ENCODE measurements around the gene KCTD1. TPM values are rescaled to one million over a fixed set of nuclear protein-coding genes. Genes with fewer than 3 reads are reported as not detected.

KCTD1 gene
- total and polyA plus RNA-seq, 2 of the 4 experiments (the other 2 are of a cell fraction), result 5.0 to 5.8 TPM

DNA sequence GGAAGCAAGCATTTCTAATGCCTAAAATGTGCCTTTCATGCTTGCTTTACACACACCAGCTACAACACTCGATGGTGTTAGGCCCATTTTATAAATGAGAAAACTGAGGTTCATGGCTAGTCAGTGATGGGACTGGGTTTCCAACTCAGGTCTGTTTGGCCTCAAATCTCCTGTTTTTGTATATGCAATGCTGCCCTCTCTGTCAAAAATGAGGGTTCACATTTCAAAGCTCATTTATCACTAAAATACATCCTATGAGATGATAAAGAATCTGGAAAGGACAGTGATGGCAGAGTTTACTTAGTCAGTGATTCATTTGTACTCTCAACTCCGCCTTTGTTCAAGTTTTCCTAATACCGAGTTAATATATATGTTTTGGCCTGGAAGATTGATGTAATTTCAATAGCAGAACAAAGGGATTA is 92.3 kb downstream of the KCTD1 start:
- CTCF ChIA-PET, result interaction anchor here (1.0 kb wide), 1 partner anchor 14 kb away, joined by 3 read pairs; no protein-coding TSS in a partner anchor
- no peak overlapping the region for H3K4me2 ChIP-seq (ENCODE audit: low read depth, low read length)
- dilution Hi-C loops (cut with HindIII; ENCODE audit: low sequenced_read_pairs, unreplicated experiment), result no loop called here

More for the DNA sequence above, 92.3 kb downstream of the KCTD1 start:
- in situ Hi-C loops (cut with MboI; ENCODE audit: low sequenced_read_pairs), result no loop called here
- Histone ChIP-seq H4K8ac (ENCODE audit: low read depth in 2 of 2, low read length in 2 of 2) (no peak overlapping the region), H2BK15ac (ENCODE audit: low read depth, low read length) (no peak overlapping the region), H2BK5ac (ENCODE audit: low read depth, low read length, poor library complexity, severe bottlenecking) (no peak overlapping the region), H3K9ac (ENCODE audit: low read depth, low read length) (no peak overlapping the region), H3K9me1 (ENCODE audit: insufficient read depth, low read length) (peaks cover 14% of the 10 kb centered on the region), H2BK20ac (ENCODE audit: low read depth, low read length) (no peak overlapping the region), H4K5ac (ENCODE audit: low read depth, low read length) (no peak overlapping the region), H3K36me3 (ENCODE audit: control insufficient read depth, insufficient read depth, low read length) (peaks cover 7% of the 10 kb centered on the region), H3K14ac (replicated peaks; ENCODE audit: low read depth, low read length) (no peak overlapping the region), H3K4ac (ENCODE audit: low read depth, low read length) (no peak overlapping the region), H3K9me3 (ENCODE audit: control insufficient read depth, insufficient read depth, low read length) (no peaks in the 10 kb centered on the region), H4K91ac (ENCODE audit: insufficient read depth, low read depth, low read length) (no peak overlapping the region), H3K4me1 (ENCODE audit: control insufficient read depth, insufficient read depth, low read length) (peaks cover 9% of the 10 kb centered on the region), H3K79me1 (ENCODE audit: low read depth in 1 of 2, low read length in 2 of 2) (no peaks in the 10 kb centered on the region), H3K23ac (ENCODE audit: low read depth, low read length) (no peak overlapping the region), H3K27me3 (ENCODE audit: control insufficient read depth, insufficient read depth, low read length) (no peaks in the 10 kb centered on the region), H3K27ac (ENCODE audit: insufficient read depth, low read length) (no peak overlapping the region), H4K20me1 (ENCODE audit: insufficient read depth, low read length) (no peaks in the 10 kb centered on the region), H3K18ac (ENCODE audit: low read depth, low read length) (no peak overlapping the region), H2AFZ (replicated peaks; ENCODE audit: low read length, poor library complexity) (no peak overlapping the region), H3K4me3 (ENCODE audit: insufficient read depth, low read depth, low read length) (no peak overlapping the region), H2AK5ac (ENCODE audit: low read depth, low read length) (no peak overlapping the region), H3K56ac (ENCODE audit: extremely low read depth, insufficient read depth, low read length) (no peak overlapping the region), H2AK9ac (replicated peaks; ENCODE audit: low read depth, low read length, poor library complexity) (no peak overlapping the region), H2BK120ac (ENCODE audit: low read depth, low read length) (no peak overlapping the region)
- intact Hi-C loops (cut with micrococcal nuclease), result no loop called here
- BruUV-seq (replicated peaks), result no TSS peak
- DNase-seq, result no peak
- ATAC-seq (ENCODE audit: low read depth), result no peak
- no peak for TF ChIP-seq MXI1 (IDR thresholded peaks at IDR 0.05; ENCODE audit: borderline replicate concordance, low read depth, low read length)
- no peak for TF ChIP-seq MAZ (IDR thresholded peaks at IDR 0.05; ENCODE audit: borderline replicate concordance, low read depth, low read length)
- TF ChIP-seq MAFK (IDR thresholded peaks at IDR 0.05; ENCODE audit: low read depth, low read length), result no peak
- TF ChIP-seq, protein P1, sequence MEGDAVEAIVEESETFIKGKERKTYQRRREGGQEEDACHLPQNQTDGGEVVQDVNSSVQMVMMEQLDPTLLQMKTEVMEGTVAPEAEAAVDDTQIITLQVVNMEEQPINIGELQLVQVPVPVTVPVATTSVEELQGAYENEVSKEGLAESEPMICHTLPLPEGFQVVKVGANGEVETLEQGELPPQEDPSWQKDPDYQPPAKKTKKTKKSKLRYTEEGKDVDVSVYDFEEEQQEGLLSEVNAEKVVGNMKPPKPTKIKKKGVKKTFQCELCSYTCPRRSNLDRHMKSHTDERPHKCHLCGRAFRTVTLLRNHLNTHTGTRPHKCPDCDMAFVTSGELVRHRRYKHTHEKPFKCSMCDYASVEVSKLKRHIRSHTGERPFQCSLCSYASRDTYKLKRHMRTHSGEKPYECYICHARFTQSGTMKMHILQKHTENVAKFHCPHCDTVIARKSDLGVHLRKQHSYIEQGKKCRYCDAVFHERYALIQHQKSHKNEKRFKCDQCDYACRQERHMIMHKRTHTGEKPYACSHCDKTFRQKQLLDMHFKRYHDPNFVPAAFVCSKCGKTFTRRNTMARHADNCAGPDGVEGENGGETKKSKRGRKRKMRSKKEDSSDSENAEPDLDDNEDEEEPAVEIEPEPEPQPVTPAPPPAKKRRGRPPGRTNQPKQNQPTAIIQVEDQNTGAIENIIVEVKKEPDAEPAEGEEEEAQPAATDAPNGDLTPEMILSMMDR (conservative IDR thresholded peaks at IDR 0.05; ENCODE audit: low read depth, low read length), result no peak
- no peak for TF ChIP-seq ELK1 (IDR thresholded peaks at IDR 0.05; ENCODE audit: borderline replicate concordance, low read depth, low read length)
- TF ChIP-seq RCOR1 (IDR thresholded peaks at IDR 0.05; ENCODE audit: insufficient replicate concordance, low read length), result no peak
- no peak for TF ChIP-seq USF2 (IDR thresholded peaks at IDR 0.05; ENCODE audit: low read depth, low read length)
- TF ChIP-seq CEBPB (IDR thresholded peaks at IDR 0.05; ENCODE audit: low read depth, low read length), result no peak
- TF ChIP-seq RAD21 (IDR thresholded peaks at IDR 0.05; ENCODE audit: low read length), result no peak
- no peak for TF ChIP-seq POLR2A (IDR thresholded peaks at IDR 0.05; ENCODE audit: low read depth, low read length)
- TF ChIP-seq NFE2L2 (IDR thresholded peaks at IDR 0.05; ENCODE audit: low read depth, low read length), result no peak
- no peak for TF ChIP-seq CHD1 (IDR thresholded peaks at IDR 0.05; ENCODE audit: low read depth, low read length)
- TF ChIP-seq SMC3 (IDR thresholded peaks at IDR 0.05; ENCODE audit: low read depth, low read length), result no peak
- no peak for TF ChIP-seq BHLHE40 (IDR thresholded peaks at IDR 0.05; ENCODE audit: low read depth, low read length)
- no peak for TF ChIP-seq FOS (IDR thresholded peaks at IDR 0.05; ENCODE audit: low read depth, low read length)
- no peak for TF ChIP-seq RFX5 (IDR thresholded peaks at IDR 0.05; ENCODE audit: low read depth, low read length)
- POLR2A ChIA-PET (ENCODE audit: unreplicated experiment), result no interaction called here
- no CpG with 5 or more reads among the region's 3 CpGs for WGBS, 2 experiments (ENCODE audit: extremely low coverage in 2 of 2, insufficient read length in 1 of 2)
